Renal pelvis (tissue), 4 donors: ENCODE results near the gene CHTF8. TPM values are rescaled to one million over a fixed set of nuclear protein-coding genes. Genes with fewer than 3 reads are reported as not detected.
A peak's percentile ranks its signal among the peaks of the same experiment; 100 is the strongest.
"Not testable (repeated sequence)": the region's sequence is repeated elsewhere in the genome, so short reads cannot be mapped to it uniquely, and the experiment has no call there.

Experiments used
- DNase-seq: peaks from one replicate; pipeline ENCODE4 v3.0.0-alpha.2; 2013
- polyA plus RNA-seq, 3 donors: library from polyadenylated mRNA; unstranded; fragments of 120-200 nt; gene quantifications; one replicate each; pipeline ENCODE4 v1.2.1, GENCODE V29; 2013; ENCODE audit not compliant: insufficient read length in 3 of 3

Gene CHTF8
- polyA plus RNA-seq, 3 donors, result 159 to 188 (median 168) TPM

DNA sequence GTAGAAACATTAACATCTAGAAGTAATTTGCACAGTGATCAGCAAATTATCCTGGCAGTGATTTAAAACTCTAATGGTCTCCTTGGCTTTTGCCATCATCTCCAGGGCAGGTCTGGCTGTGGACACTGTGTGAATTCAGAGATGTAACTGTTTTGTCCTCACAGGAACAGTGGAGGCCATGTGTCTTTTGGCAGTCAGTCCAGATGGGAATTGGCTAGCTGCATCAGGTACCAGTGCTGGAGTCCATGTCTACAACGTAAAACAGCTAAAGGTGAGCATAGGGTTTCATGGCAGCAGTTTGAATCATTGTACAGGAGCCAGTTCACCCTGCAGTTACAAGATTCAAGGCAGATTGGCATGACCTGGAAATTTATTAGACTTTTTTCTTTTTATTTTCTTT lies 27.8 kb upstream of the CHTF8 start:
- no peak for DNase-seq

DNA sequence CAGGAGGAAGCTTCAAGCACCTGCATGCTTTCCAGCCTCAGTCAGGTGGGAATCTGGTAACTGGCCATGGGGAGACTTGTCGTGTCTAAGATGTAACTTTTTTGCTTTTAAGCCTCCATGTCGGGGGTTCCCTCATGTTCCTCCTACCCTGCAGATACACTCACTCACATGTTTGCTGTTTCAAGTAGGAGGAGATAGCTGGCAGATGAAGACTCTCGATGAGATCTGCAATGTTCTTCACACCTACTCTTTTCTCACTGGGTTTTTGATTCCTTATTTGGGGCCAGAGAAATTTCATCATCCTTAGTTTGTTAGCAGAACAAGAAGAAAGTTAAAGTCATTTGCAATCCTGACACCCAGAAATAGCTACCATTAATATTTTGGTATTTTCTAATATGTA lies 24.8 kb upstream of the CHTF8 start:
- DNase-seq, result no peak

DNA sequence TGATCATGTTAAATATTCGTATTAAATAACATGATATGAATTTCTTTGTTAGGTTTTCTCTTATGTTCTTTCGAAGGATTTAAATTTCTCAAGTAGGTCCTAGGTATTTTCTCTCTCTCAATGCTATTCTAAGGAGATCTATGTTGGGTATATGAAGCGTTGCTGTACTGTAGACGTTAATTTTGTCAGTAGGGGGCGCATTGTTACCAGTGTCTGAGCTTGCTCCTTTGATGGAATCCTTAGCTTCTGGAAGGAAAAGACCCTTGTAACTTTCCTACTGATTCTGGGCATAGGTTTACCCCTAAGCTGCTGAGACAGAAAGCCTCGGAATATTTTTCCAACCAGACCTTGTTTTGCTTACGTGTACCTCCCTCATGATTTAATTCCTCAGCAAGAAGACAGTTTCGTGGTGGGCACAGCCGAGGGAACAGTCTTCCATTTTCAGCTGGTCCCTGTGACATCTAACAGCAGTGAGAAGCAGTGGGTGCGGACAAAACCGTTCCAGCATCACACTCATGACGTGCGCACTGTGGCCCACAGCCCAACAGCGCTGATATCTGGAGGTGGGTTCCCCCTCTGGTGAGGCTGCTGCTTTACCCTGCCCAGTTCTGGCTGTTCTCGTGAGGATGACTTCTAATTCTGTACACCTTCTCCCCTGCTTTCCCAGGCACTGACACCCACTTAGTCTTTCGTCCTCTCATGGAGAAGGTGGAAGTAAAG lies 17.9 kb upstream of the CHTF8 start:
- peak; percentile 83 for DNase-seq

DNA sequence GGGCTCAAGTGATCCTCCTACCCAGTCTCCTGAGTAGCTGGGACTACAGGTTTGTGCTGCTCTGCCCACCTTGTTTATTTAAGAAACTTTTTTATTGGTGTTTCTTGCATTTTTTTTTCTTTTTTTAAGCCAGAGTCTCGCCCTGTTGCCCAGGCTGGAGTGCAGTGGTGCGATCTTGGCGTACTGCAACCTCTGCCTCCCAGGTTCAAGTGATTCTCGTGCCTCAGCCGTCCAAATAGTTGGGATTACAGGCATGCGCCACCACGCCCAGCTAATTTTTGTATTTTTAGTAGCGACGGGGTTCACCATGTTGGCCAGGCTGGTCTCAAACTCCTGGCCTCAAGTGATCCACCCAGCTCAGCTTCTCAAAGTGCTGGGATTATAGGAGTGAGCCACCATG lies 17.2 kb upstream of the CHTF8 start:
- not testable (repeated sequence) for DNase-seq

DNA sequence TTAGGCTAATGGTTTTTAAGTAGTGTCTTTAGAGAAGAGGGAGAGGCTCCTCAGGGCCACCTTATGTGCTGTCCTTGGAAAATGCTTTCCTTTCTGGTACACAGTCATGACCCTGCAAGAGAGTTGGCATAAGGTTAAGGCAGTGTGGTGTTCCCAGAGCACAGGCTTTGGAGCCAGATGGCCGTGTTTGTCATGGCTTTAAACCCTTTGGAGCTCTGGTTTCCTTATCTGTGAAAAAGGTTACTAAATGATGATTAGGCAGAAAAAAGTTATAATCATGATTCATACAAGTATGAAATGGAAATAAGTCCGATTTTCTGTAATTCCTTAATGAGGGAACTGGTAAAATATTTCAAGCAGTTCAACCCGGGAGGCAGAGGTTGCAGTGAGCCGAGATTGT lies 13.3 kb upstream of the CHTF8 start:
- no peak for DNase-seq

DNA sequence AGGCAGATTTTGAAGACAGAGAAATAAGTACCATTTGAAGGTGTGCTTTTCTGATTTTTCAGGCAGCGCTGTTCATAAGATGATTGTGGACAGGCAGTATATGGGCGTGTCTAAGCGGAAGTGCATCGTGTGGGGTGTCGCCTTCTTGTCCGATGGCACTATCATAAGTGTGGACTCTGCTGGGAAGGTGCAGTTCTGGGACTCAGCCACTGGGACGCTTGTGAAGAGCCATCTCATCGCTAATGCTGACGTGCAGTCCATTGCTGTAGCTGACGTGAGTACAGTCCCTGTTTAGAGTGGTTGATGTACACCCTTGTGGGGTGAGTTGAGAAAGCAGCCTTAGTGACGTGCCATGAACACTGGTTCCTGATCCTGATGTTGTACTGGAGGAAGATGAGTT lies 10.7 kb upstream of the CHTF8 start:
- DNase-seq, result no peak

DNA sequence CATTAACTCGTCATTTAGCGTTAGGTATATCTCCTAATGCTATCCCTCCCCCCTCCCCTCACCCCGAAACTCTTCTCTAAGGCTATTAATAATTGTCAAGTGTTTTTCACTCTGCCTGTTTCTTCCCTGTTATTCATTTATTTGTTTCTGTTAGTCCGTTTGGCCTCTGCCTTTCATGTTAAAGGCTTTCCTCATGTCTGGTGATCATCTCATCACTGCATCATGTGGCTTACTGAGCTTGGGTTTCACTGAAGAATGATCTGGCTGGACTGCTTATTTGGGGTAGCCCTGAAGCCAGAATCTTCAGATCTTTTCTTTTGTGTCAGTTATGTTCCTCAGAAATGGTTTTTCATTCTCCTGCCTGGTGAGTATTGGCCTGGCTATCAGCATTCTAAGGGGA lies 9.5 kb upstream of the CHTF8 start:
- no peak for DNase-seq

DNA sequence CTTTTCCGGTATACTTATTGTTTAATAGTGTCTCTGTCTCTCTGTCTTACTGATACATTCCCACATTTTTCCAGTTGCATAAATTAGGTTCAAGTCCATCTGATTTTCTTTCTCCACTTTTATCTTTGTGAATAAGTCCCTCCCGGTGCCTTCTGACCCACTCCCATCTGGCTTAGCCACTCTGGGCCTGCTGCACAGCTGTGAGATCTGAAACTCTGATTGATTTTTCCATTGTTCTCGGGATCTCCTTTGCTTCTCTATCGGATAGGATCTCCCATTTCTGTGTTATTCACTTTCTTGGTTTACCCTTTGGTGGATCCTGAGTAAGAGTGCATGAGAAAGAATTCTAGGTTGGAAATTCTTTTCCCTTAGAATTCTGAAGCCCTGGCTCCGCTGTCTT lies 8.6 kb upstream of the CHTF8 start:
- no peak for DNase-seq

DNA sequence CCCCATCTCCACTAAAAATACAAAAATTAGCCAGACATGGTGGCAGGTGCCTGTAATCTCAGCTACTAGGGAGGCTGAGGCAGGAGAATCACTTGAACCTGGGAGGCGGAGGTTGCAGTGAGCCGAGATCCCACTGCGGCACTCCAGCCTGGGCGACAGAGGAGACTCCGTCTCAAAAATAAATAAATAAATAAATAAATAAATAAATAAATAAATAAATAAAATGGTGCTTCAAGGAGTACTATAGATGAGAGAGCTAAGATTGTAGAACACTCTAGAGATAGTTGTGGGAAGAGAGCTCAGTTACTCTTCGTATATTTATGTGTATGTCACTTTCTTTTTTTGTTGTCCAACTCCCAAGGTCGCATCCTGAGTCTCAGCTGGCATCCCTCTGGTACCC lies 7.1 kb upstream of the CHTF8 start:
- DNase-seq, result not testable (repeated sequence)

DNA sequence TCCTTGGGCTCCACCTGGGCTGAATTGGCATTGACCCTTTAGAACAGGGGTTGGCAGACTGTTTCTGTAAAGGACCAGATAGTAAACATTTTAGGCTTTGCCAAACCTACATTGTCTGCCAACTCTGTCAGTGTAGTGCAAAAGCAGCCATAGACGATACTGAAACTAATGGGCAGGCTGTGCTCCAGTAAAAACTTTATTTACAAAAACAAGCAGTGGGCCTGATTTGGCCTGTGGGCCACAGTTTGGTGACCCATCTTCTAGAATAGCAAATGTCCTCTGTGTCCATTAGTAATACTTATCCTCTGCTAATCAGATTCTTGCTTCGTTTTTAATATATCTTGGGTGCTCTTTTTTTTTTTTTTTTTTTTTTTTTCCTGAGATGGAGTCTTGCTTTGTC lies 6.2 kb upstream of the CHTF8 start:
- DNase-seq, result no peak

DNA sequence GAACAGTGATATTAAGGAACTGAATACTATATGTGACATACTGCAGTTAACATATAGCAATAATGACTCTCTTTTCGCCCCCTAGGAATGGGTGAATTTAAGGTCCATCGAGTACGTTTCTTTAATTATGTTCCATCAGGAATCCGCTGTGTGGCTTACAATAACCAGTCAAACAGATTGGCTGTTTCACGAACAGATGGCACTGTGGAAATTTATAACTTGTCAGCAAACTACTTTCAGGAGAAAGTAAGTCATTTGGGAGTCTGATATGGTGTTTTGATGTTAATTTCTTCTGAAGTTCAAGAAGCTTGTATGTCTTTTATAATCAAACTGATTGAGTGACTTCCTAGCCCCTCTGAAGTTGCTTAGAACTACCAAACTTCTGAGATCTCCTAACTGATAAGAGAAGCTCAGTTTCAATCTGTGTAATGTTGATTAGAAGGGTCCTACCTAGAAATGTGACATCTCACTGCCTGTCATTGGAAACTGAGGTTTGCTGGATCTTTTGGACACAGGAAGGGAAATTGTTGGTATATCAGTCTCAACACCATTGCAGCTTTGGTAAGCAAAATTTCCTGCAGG lies 1.1 kb upstream of the CHTF8 start:
- DNase-seq, result no peak

DNA sequence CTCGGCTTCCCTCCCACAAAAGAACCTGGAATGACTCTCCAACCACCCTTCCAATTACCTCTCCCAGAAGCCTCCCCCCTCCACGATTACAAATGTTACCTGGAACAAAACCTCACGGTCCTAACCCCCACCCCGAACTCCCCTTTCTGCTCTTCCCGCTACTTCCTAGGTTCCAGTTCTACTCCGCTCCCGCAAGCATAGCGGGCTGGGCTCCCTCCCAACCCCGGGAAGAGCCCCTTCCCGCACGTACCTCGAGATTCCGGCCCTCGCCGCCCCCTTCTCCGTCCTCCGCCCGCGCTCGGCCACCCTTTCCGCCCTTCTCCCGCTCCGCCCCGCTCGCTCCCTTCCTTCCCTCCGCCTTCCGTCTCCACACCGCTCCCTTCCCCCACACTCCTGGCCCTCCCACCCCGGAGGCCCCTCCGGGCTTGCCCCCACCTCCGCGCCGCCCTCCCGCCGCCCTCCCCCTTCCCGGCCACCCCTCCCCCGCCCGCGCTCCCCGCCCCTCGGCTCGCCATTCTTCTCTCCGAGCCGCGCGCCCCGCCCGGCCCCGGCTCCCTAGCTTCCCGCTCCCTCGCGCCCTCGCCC lies 457 bp downstream of the CHTF8 start:
- peak; percentile 84 for DNase-seq

DNA sequence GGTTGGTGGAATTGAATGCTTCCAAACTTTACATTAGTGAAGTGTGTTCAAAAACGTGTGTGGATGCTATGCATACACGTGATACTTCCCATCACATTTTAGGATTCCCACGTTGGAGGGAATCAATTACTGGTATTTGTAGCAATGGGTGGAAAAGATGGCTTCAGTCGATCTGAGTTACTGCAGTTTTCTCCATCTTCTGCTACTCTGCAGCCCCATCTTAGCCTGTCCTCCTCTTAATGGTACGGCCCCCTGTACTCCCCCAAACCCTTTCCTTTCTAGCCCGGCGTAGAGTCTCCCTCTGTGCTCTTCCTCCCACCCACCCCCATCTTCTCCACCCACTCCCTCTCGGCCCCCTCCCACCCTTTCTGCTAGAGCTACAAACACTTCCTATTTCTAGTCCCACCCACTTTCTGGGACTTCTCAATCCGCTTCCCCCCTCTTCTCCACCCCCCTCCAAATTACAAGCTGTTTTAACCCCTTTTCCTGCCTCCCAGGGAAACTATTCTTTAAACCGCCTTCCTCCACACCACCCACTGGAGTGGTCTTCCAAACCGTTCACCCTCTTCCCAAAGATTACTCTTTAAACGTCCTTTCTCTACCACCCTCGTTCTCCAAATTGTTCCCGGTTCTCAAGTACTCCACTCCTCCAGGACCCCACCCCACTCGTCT lies 1.1 kb downstream of the CHTF8 start:
- peak; percentile 50 for DNase-seq

DNA sequence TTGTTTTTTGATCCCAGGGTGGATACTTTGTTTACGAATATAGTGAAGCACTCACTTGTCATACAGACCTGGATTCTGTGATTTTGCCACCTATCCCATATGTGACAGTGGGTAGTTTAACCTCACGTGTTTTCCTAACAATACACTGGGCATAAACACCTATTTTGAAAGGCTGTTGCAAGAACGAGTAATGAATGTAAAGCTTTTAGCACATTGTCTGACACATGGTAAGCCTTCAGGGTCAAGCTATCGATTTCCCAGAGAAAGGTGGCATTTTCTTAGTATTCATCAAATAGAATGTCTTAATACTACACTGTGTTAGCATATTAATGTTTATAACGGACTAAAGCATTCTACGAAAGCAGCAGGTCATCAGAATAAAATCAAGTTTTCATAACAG lies 1.9 kb downstream of the CHTF8 start:
- no peak for DNase-seq

DNA sequence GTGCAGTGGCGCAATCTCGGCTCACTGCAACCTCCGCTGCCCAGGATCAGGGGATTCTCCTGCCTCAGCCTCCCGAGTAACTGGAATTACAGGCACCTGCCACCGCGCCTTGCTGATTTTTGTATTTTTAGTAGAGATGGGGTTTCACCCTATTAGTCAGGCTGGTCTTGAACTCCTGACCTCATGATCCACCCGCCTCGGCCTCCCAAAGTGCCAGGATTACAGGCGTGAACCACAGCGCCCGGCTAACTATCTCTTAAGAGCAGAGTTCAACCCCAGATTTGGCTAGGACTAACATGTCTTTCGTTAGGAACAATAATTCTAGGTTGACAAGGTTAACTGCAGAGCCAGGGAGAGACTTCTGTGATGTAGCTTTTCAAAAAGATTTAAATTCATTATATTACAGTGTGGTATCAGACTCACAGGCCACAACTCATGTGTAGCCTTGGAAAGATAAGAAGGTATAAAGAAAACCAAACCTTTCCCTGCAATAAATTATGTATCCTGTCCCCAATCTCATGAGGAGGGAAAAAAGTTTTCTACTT lies 4.3 kb downstream of the CHTF8 start:
- no peak for DNase-seq

DNA sequence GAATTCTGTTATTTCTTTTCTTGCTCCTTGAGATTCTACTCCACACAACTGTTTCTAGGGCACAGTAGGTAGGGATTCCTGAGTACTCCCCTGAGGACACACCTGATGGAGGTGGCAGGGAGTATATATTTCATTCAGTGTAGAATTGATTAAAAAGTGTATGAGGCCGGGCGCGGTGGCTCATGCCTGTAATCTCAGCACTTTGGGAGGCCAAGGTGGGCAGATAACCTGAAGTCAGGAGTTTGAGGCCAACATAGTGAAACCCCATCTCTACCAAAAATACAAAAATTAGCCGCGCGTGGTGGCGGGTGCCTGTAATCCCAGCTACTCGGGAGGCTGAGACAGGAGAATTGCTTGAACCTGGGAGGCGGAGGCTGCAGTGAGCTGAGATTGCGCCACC lies 5.6 kb downstream of the CHTF8 start:
- DNase-seq, result not testable (repeated sequence)

DNA sequence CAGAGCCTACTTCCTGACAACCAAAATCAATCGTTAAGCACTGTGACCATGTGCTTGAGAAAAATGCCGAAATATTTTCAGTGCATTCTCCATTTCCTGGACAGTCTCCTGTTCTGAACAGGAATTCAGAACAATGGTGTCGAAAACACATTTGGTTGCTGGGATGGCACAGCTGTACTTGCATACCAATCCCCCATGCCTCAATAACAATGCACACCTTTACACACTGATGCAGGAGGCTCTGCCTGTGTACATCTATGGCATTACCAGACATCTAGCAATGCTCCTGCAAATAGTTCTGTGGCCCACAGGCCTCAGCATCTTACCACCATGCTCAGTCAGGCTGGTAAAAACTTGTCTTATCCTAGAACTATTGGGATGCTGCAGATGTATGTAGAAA lies 6.2 kb downstream of the CHTF8 start:
- DNase-seq, result no peak

DNA sequence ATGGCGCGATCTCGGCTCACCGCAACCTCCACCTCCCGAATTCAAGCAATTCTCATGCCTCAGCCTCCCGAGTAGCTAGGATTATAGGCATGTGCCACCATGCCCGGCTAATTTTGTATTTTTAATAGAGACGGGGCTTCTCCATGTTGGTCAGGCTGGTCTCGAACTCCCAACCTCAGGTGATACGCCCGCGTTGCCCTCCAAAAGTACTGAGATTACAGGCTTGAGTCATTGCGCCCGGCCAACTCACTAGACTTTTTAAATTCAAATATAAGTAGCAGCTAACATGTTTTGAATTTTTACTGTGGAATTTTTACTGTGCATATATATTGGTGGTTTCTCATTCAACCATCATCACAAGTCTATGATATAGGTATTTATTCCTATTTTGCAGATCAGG lies 7.4 kb downstream of the CHTF8 start:
- not testable (repeated sequence) for DNase-seq

DNA sequence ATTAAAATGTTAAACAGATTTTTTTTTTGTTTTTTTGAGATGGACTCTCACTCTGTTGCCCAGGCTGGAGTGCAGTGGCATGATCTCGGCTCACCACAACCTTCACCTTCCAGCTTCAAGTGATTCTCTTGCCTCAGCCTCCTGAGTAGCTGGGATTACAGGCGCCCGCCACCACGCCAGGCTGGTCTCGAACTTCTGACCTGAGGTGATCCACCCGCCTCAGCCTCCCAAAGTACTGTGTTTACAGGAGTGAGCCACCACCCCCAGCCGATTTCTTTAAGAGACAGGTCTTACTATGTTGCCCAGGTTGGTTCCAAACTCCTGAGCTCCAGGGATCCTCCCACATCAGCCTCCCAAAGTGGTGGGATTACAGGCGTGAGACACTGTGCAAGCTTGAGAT lies 8.0 kb downstream of the CHTF8 start:
- DNase-seq, result not testable (repeated sequence)

DNA sequence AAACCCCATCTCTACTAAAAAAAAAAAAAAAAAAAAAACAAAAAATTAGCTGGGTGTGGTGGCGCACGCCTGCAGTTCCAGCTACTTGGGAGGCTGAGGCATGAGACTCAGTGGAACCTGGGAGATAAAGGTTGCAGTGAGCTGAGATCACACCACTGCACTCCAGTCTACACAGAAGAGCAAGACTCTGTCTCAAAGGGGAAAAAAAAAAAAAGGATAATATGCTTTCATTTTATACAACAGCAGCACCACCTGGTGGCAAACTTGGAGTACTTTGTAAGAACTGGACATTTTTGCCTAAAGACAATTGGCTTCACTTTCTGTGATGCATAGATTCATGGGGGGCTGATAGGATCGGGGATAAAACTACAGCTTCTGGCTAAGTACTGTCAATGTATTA lies 8.5 kb downstream of the CHTF8 start:
- DNase-seq, result peak; percentile 72

DNA sequence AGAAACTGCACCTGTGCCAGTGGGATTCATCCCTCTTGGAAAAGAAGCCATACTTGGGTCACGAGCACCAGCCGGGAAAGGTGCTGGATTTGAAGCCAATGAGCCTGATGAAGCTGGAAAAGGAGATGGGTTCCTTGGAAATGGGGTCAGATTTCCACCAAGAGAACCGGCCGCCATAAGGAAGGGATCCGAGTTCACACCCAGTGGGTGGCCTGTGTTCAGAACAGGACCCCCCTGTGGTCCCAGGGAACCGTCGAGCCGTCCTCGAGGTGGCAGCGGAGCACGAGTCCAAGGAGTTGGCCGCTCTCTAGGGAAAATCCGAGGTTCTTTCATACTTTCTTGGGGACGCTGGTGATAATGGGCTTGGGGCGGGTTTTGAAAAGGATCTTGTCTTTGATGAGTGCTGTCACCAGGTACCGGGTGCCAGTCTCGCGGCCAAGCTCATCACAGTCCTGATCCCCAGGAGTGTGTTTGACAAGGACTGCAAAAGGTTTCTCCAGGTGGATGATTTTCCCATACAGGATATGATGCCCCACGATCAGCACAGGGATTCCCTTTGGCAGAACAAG lies 12.2 kb downstream of the CHTF8 start:
- no peak for DNase-seq

DNA sequence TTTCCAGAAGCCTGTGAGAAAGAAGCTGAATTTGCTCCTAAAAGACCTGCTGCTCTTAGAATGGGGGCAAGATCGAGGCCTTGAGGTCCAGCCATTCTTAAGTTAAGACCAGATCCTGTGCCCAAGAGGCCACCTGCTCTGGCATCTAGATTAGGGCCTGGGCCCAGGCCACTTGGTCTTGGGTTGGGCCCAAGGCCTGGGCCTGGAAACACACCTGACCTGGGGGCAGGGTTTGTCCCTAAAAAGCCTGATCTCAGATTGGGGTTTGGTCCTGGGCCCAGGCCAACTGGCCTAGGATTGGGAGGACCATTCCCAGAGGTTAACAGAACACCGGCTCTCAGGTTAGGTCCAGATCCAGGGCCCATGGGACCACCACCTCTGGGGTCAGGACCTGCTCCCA lies 12.9 kb downstream of the CHTF8 start:
- no peak for DNase-seq

DNA sequence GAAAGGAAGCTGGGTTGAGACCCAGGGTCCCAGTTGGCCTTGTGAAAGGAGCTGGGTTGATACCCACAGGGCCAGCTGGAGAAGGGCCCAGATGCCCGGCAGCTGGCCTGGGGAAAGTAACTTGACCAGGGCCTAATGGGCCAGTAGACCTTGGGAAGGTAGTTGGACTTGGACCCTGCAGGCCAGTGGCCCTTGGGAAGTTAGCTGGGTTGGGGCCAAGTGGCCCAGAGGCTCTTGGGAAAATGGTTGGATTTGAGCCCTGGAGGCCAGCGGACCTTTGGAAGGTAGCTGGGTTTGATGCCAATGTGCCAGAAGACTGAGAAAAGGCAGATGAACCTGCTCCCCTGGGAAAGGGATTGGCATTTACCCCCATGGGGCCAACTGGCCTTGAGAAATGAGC lies 13.4 kb downstream of the CHTF8 start:
- no peak for DNase-seq
